Neural progenitor cell (in vitro differentiated cells): ENCODE data around the gene MAPK7. TPM values are rescaled to one million over a fixed set of nuclear protein-coding genes. Genes with fewer than 3 reads are reported as not detected.
A peak's percentile ranks its signal among the peaks of the same experiment; 100 is the strongest.

Source experiments
- DNase-seq: peaks from one replicate; pipeline ENCODE4 v3.0.0-alpha.2; 2016; ENCODE audit warnings: low spot score
- H2AFZ ChIP-seq: fragments of 200-600 bp; sonication (generic); replicated peaks from 2 replicates; pipeline ENCODE4 v1.6.1; 2016; ENCODE audit warnings: antibody characterized with exemption
- H3F3A ChIP-seq: fragments of 200-600 bp; sonication (generic); 2 replicates; pipeline ENCODE4 v1.6.1; 2016; ENCODE audit warnings: antibody characterized with exemption, low read depth
- H3K27ac ChIP-seq: fragments of 200-600 bp; sonication (generic); 2 replicates; pipeline ENCODE4 v1.5.1; 2016; ENCODE audit warnings: mild to moderate bottlenecking
- H3K27me3 ChIP-seq: fragments of 200-600 bp; sonication (generic); 2 replicates; pipeline ENCODE4 v1.6.1; 2016; ENCODE audit warnings: mild to moderate bottlenecking, moderate library complexity
- H3K36me3 ChIP-seq: fragments of 200-600 bp; sonication (generic); 2 replicates; pipeline ENCODE4 v1.5.1; 2016
- H3K4me1 ChIP-seq: fragments of 200-600 bp; sonication (generic); 2 replicates; pipeline ENCODE4 v1.6.1; 2016; ENCODE audit warnings: mixed run types
- H3K4me2 ChIP-seq: fragments of 200-600 bp; sonication (generic); 2 replicates; pipeline ENCODE4 v1.6.1; 2016
- H3K4me3 ChIP-seq: fragments of 200-600 bp; sonication (generic); 2 replicates; pipeline ENCODE4 v1.5.1; 2016
- H3K79me2 ChIP-seq: fragments of 200-600 bp; sonication (generic); 2 replicates; pipeline ENCODE4 v1.6.1; 2016; ENCODE audit warnings: low read depth
- H3K9ac ChIP-seq: fragments of 200-600 bp; sonication (generic); 2 replicates; pipeline ENCODE4 v1.6.1; 2016
- H3K9me3 ChIP-seq: fragments of 200-600 bp; sonication (generic); 2 replicates; pipeline ENCODE4 v1.5.1; 2016; ENCODE audit warnings: low read depth
- H4K20me1 ChIP-seq: fragments of 200-600 bp; sonication (generic); 2 replicates; pipeline ENCODE4 v1.6.1; 2016; ENCODE audit warnings: low read depth
- H3K27ac Mint-ChIP-seq: 3 replicates; pipeline ENCODE4 v1.8.0; 2021; ENCODE audit warnings: mixed read lengths
- H3K27me3 Mint-ChIP-seq: 2 replicates; pipeline ENCODE4 v1.8.0; 2022; ENCODE audit warnings: low read depth, mild to moderate bottlenecking, inconsistent platforms, moderate library complexity, mixed read lengths; ENCODE audit not compliant: insufficient read depth
- H3K36me3 Mint-ChIP-seq: 3 replicates; pipeline ENCODE4 v1.8.0; 2021; ENCODE audit warnings: mixed read lengths
- H3K4me1 Mint-ChIP-seq: 3 replicates; pipeline ENCODE4 v1.8.0; 2021; ENCODE audit warnings: mixed read lengths
- H3K4me3 Mint-ChIP-seq: 3 replicates; pipeline ENCODE4 v1.8.0; 2021; ENCODE audit warnings: mild to moderate bottlenecking, moderate library complexity, mixed read lengths
- H3K9me3 Mint-ChIP-seq: 3 replicates; pipeline ENCODE4 v1.8.0; 2020; ENCODE audit warnings: mixed read lengths
- CTCF ChIP-seq: fragments of 200-600 bp; sonication (generic); IDR thresholded peaks from 2 replicates; pipeline ENCODE4 v1.5.1; 2017; ENCODE audit warnings: antibody characterized with exemption, mild to moderate bottlenecking
- EZH2 ChIP-seq: fragments of 200-600 bp; sonication (generic); IDR thresholded peaks from 2 replicates; pipeline ENCODE4 v1.6.1; 2017; ENCODE audit warnings: antibody characterized with exemption, mild to moderate bottlenecking, moderate library complexity
- EZH2phosphoT487 ChIP-seq: fragments of 200-600 bp; sonication (generic); IDR thresholded peaks from 2 replicates; pipeline ENCODE4 v1.6.1; 2017; ENCODE audit warnings: antibody characterized with exemption
- total RNA-seq: library from RNA; depleted of rRNA; stranded (reverse); fragments of >200 nt; gene quantifications from 2 replicates; pipeline ENCODE4 v1.2.3, GENCODE V29; 2015; ENCODE audit warnings: low replicate concordance

The MAPK7 gene
- 12.2 and 20.7 TPM in 2 replicates for total RNA-seq

- Histone ChIP-seq H3K36me3 (peaks cover 4% of the 10 kb centered on the region), H3K9me3 (no peaks in the 10 kb centered on the region)
- H3K36me3 Mint-ChIP-seq = peaks cover 25% of the 10 kb centered on the region
These were observed at the start of gene MAPK7 for GRCh38 chr17:19378416-19379360. Gene MAPK7, plus strand, starts transcription at chr17:19378498. Its CDS starts 403 bp downstream, at chr17:19378901.

GRCh38 chr17:19329136-19329535, 49.2 kb upstream of the MAPK7 start:
- Histone ChIP-seq H3K27ac (no peak overlapping the region), H3F3A (no peaks in the 10 kb centered on the region), H3K79me2 (no peaks in the 10 kb centered on the region), H3K9ac (no peak overlapping the region), H3K27me3 (no peaks in the 10 kb centered on the region), H3K4me1 (no peaks in the 10 kb centered on the region), H3K4me3 (no peak overlapping the region), H3K4me2 (no peak overlapping the region), H2AFZ (no peak overlapping the region), H3K36me3 (peaks cover 11% of the 10 kb centered on the region), H3K9me3 (peaks cover 12% of the 10 kb centered on the region), H4K20me1 (no peaks in the 10 kb centered on the region)
- peaks cover 29% of the 10 kb centered on the region for H3K36me3 Mint-ChIP-seq
- H3K4me1 Mint-ChIP-seq = peaks cover 38% of the 10 kb centered on the region
- peaks cover 15% of the 10 kb centered on the region for H3K9me3 Mint-ChIP-seq
- no peak for DNase-seq
- TF ChIP-seq CTCF = no peak
- TF ChIP-seq EZH2phosphoT487 = no peak
- TF ChIP-seq EZH2 = no peak
- H3K27ac Mint-ChIP-seq = no peak overlapping the region
- H3K4me3 Mint-ChIP-seq = no peak overlapping the region
- peaks cover 8% of the 10 kb centered on the region for H3K27me3 Mint-ChIP-seq

More at GRCh38 chr17:19378416-19379360, at the start of gene MAPK7:
- Mint-ChIP-seq H3K4me1 (peaks cover 19% of the 10 kb centered on the region), H3K9me3 (no peaks in the 10 kb centered on the region), H3K4me3 (peak within 1 kb of the TSS; percentile 96), H3K27me3 (peaks cover 6% of the 10 kb centered on the region), H3K27ac (peak within 1 kb of the TSS; percentile 92)
- peaks cover 53% of the 10 kb centered on the region for H3K79me2 ChIP-seq
- peak within 1 kb of the TSS; percentile 84 for H3K4me3 ChIP-seq
- H2AFZ ChIP-seq = peak within 1 kb of the TSS; percentile 89
- H3K27ac ChIP-seq = peak within 1 kb of the TSS; percentile 93
- peak within 1 kb of the TSS; percentile 97 for H3K4me2 ChIP-seq
- no peak for DNase-seq
- TF ChIP-seq CTCF = no peak
- no peak for TF ChIP-seq EZH2phosphoT487
- TF ChIP-seq EZH2 = no peak
- H3K4me1 ChIP-seq = peaks cover 4% of the 10 kb centered on the region
- no peaks in the 10 kb centered on the region for H3K27me3 ChIP-seq
- peaks cover 20% of the 10 kb centered on the region for H4K20me1 ChIP-seq
- peaks cover 23% of the 10 kb centered on the region for H3F3A ChIP-seq
- peak within 1 kb of the TSS; percentile 79 for H3K9ac ChIP-seq

- no peaks in the 10 kb centered on the region for H4K20me1 ChIP-seq
- H3K4me1 Mint-ChIP-seq = peaks cover 38% of the 10 kb centered on the region
- peak overlapping the region; percentile 74 for H3K27ac Mint-ChIP-seq
- H3F3A ChIP-seq = no peaks in the 10 kb centered on the region
- H3K27me3 ChIP-seq = no peaks in the 10 kb centered on the region
- no peak overlapping the region for H3K4me3 Mint-ChIP-seq
- H3K36me3 ChIP-seq = peaks cover 7% of the 10 kb centered on the region
- no peaks in the 10 kb centered on the region for H3K79me2 ChIP-seq
- H3K27me3 Mint-ChIP-seq = peaks cover 8% of the 10 kb centered on the region
- peaks cover 11% of the 10 kb centered on the region for H3K9me3 Mint-ChIP-seq
- H3K36me3 Mint-ChIP-seq = peaks cover 25% of the 10 kb centered on the region
- no peaks in the 10 kb centered on the region for H3K4me1 ChIP-seq
- no peak overlapping the region for H3K27ac ChIP-seq
- no peak overlapping the region for H3K9ac ChIP-seq
- H3K4me3 ChIP-seq = no peak overlapping the region
- H3K9me3 ChIP-seq = peaks cover 12% of the 10 kb centered on the region
- H2AFZ ChIP-seq = no peak overlapping the region
- TF ChIP-seq CTCF = no peak
- no peak for TF ChIP-seq EZH2phosphoT487
- TF ChIP-seq EZH2 = no peak
- no peak for DNase-seq
- no peak overlapping the region for H3K4me2 ChIP-seq
These were observed 48.5 kb upstream of the MAPK7 start for GRCh38 chr17:19329839-19330238.
